ENCODE results near the gene SHC4.
"Not testable (repeated sequence)": the region's sequence is repeated elsewhere in the genome, so short reads cannot be mapped to it uniquely, and the experiment has no call there.

SHC4 gene

DNA sequence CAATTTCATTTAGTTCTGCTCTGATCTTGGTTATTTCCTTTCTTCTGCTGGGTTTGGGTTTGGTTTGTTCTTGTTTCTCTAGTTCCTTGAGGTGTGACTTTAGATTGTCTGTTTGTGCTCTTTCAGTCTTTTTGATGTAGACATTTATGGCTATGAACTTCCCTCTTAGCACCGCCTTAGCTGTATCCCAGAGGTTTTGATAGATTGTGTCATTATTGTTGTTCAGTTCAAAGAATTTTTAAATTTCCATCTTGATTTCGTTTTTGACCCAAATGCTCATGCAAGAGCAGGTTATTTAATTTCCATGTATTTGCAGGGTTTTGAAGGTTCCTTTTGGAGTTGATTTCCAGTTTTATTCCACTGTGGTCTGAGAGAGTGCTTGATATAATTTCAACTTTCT, 53.2 kb downstream of the SHC4 start:
- not testable (repeated sequence) for H3K79me1 ChIP-seq (replicated peaks; ENCODE audit: low read length, poor library complexity, severe bottlenecking); H2BK12ac ChIP-seq (ENCODE audit: low read length in 2 of 2); H3K14ac ChIP-seq (ENCODE audit: low read length in 2 of 2); H3K27me3 ChIP-seq (ENCODE audit: control insufficient read depth in 1 of 2, insufficient read depth in 1 of 2, low read length in 2 of 2); H3K4me2 ChIP-seq (ENCODE audit: low read length, poor library complexity, severe bottlenecking); DNase-seq; H3K18ac ChIP-seq (ENCODE audit: low read depth in 1 of 2, low read length in 2 of 2); H3K4ac ChIP-seq (ENCODE audit: low read depth in 1 of 2, low read length in 2 of 2); H3K9ac ChIP-seq (ENCODE audit: low read length); H3K27ac ChIP-seq (ENCODE audit: low read length, poor library complexity, severe bottlenecking); H2AK5ac ChIP-seq (ENCODE audit: low read length, severe bottlenecking); H3K4me3 ChIP-seq (ENCODE audit: insufficient read depth in 1 of 2, low read depth in 1 of 2, low read length in 2 of 2); H2BK5ac ChIP-seq (ENCODE audit: low read depth, low read length, poor library complexity, severe bottlenecking); H4K8ac ChIP-seq (ENCODE audit: low read length); H3K23ac ChIP-seq (ENCODE audit: low read length in 2 of 2); H2BK120ac ChIP-seq (ENCODE audit: low read depth, low read length); H3K36me3 ChIP-seq (ENCODE audit: control insufficient read depth in 1 of 2, insufficient read depth in 2 of 2, low read depth in 1 of 2, low read length in 2 of 2); H3K4me1 ChIP-seq (ENCODE audit: control insufficient read depth, insufficient read depth, low read depth, low read length); H4K91ac ChIP-seq (ENCODE audit: low read length); H2BK15ac ChIP-seq (ENCODE audit: low read depth, poor library complexity, severe bottlenecking); H2AFZ ChIP-seq (ENCODE audit: low read depth, low read length); H3K9me3 ChIP-seq (ENCODE audit: control insufficient read depth, low read length)
- WGBS: 88% methylated on average over 2 of the region's 2 CpGs

DNA sequence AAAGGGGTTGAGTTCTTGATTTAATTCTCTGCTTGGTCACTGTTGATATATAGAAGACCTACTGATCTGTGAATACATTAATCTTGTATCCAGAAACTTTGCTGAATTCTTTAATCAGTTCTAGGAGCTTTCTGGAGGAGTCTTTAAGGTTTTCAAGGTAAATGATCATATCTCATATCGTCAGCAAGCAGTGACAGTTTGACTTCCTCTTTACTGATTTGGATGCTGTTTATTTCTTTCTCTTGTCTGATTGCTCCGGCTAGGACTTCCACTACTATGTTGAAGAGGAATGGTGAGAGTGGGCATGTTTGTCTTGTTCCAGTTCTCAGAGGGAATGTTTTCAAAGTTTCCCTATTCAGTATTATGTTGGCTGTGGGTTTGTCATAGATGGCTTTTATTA, 54.4 kb downstream of the SHC4 start:
- not testable (repeated sequence) for H3K27ac ChIP-seq (ENCODE audit: low read length, poor library complexity, severe bottlenecking); H2BK15ac ChIP-seq (ENCODE audit: low read depth, poor library complexity, severe bottlenecking); H3K4me2 ChIP-seq (ENCODE audit: low read length, poor library complexity, severe bottlenecking); H3K4ac ChIP-seq (ENCODE audit: low read depth in 1 of 2, low read length in 2 of 2); H3K14ac ChIP-seq (ENCODE audit: low read length in 2 of 2); H3K9me3 ChIP-seq (ENCODE audit: control insufficient read depth, low read length); H3K4me1 ChIP-seq (ENCODE audit: control insufficient read depth, insufficient read depth, low read depth, low read length); H2BK12ac ChIP-seq (ENCODE audit: low read length in 2 of 2); H3K4me3 ChIP-seq (ENCODE audit: insufficient read depth in 1 of 2, low read depth in 1 of 2, low read length in 2 of 2); H2AFZ ChIP-seq (ENCODE audit: low read depth, low read length); H2AK5ac ChIP-seq (ENCODE audit: low read length, severe bottlenecking); H3K23ac ChIP-seq (ENCODE audit: low read length in 2 of 2); H2BK5ac ChIP-seq (ENCODE audit: low read depth, low read length, poor library complexity, severe bottlenecking); DNase-seq; H3K79me1 ChIP-seq (replicated peaks; ENCODE audit: low read length, poor library complexity, severe bottlenecking); H4K8ac ChIP-seq (ENCODE audit: low read length); H3K9ac ChIP-seq (ENCODE audit: low read length); H3K18ac ChIP-seq (ENCODE audit: low read depth in 1 of 2, low read length in 2 of 2); H3K36me3 ChIP-seq (ENCODE audit: control insufficient read depth in 1 of 2, insufficient read depth in 2 of 2, low read depth in 1 of 2, low read length in 2 of 2); H2BK120ac ChIP-seq (ENCODE audit: low read depth, low read length); H3K27me3 ChIP-seq (ENCODE audit: control insufficient read depth in 1 of 2, insufficient read depth in 1 of 2, low read length in 2 of 2); H4K91ac ChIP-seq (ENCODE audit: low read length)
- 94% methylated on average over 2 of the region's 2 CpGs for WGBS

DNA sequence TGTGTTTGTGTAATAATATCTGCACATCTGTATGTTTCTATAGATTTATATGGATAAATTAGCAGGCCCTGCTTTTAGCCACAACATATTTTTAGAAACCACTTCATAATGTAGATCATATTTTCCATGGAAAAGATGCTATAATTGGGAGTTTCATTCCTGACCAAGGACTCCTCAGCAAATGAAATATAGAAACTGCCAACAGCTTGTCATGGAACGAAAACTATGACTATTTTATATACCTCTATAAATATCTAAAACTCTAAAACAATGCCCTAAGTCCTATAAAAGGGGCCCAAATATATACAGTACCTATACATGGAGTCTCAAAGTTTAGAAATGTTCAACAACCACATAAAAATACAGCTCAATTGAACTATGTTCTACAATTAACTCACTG, 57.9 kb downstream of the SHC4 start:
- Histone ChIP-seq H2AFZ (ENCODE audit: low read depth, low read length) (no peak overlapping the region), H2BK12ac (ENCODE audit: low read length in 2 of 2) (no peak overlapping the region), H3K4ac (ENCODE audit: low read depth in 1 of 2, low read length in 2 of 2) (no peak overlapping the region), H3K23ac (ENCODE audit: low read length in 2 of 2) (no peak overlapping the region), H3K4me1 (ENCODE audit: control insufficient read depth, insufficient read depth, low read depth, low read length) (no peaks in the 10 kb centered on the region), H3K18ac (ENCODE audit: low read depth in 1 of 2, low read length in 2 of 2) (no peak overlapping the region), H2BK15ac (ENCODE audit: low read depth, poor library complexity, severe bottlenecking) (no peak overlapping the region), H2AK5ac (ENCODE audit: low read length, severe bottlenecking) (no peak overlapping the region), H2BK5ac (ENCODE audit: low read depth, low read length, poor library complexity, severe bottlenecking) (no peak overlapping the region), H3K27ac (ENCODE audit: low read length, poor library complexity, severe bottlenecking) (no peak overlapping the region), H3K9me3 (ENCODE audit: control insufficient read depth, low read length) (no peaks in the 10 kb centered on the region), H3K36me3 (ENCODE audit: control insufficient read depth in 1 of 2, insufficient read depth in 2 of 2, low read depth in 1 of 2, low read length in 2 of 2) (no peaks in the 10 kb centered on the region), H3K4me2 (ENCODE audit: low read length, poor library complexity, severe bottlenecking) (no peak overlapping the region), H3K9ac (ENCODE audit: low read length) (no peak overlapping the region), H4K8ac (ENCODE audit: low read length) (no peak overlapping the region), H3K27me3 (ENCODE audit: control insufficient read depth in 1 of 2, insufficient read depth in 1 of 2, low read length in 2 of 2) (no peaks in the 10 kb centered on the region), H4K91ac (ENCODE audit: low read length) (no peak overlapping the region), H3K79me1 (replicated peaks; ENCODE audit: low read length, poor library complexity, severe bottlenecking) (no peaks in the 10 kb centered on the region), H3K14ac (ENCODE audit: low read length in 2 of 2) (no peak overlapping the region), H2BK120ac (ENCODE audit: low read depth, low read length) (no peak overlapping the region), H3K4me3 (ENCODE audit: insufficient read depth in 1 of 2, low read depth in 1 of 2, low read length in 2 of 2) (no peak overlapping the region)
- 92% methylated on average over 1 of the region's 1 CpG for WGBS
- DNase-seq: no peak

DNA sequence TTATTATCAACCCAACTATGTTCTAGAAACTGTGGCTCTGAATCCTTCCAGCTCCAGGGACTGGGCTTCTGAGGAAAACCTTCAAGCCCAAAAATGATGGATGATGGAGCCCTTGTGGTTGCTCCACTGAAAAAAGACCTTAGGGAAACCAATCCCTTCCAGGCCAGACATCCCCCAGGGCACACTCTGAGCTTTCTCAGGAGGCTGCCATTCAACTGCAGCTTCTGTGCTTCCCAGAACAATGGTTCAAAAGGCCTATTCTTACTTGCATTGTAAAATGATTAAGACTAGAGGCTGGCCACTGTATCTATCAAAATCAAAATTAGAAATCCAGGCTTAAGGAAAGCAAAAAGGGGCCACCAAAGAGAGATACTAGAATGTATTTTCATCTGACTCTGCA, 58.5 kb downstream of the SHC4 start:
- Histone ChIP-seq H3K27ac (ENCODE audit: low read length, poor library complexity, severe bottlenecking) (no peak overlapping the region), H4K91ac (ENCODE audit: low read length) (no peak overlapping the region), H2BK12ac (ENCODE audit: low read length in 2 of 2) (no peak overlapping the region), H3K27me3 (ENCODE audit: control insufficient read depth in 1 of 2, insufficient read depth in 1 of 2, low read length in 2 of 2) (no peaks in the 10 kb centered on the region), H2AK5ac (ENCODE audit: low read length, severe bottlenecking) (no peak overlapping the region), H2BK15ac (ENCODE audit: low read depth, poor library complexity, severe bottlenecking) (no peak overlapping the region), H3K23ac (ENCODE audit: low read length in 2 of 2) (no peak overlapping the region), H3K4me3 (ENCODE audit: insufficient read depth in 1 of 2, low read depth in 1 of 2, low read length in 2 of 2) (no peak overlapping the region), H3K4me1 (ENCODE audit: control insufficient read depth, insufficient read depth, low read depth, low read length) (no peaks in the 10 kb centered on the region), H3K4me2 (ENCODE audit: low read length, poor library complexity, severe bottlenecking) (no peak overlapping the region), H4K8ac (ENCODE audit: low read length) (no peak overlapping the region), H3K36me3 (ENCODE audit: control insufficient read depth in 1 of 2, insufficient read depth in 2 of 2, low read depth in 1 of 2, low read length in 2 of 2) (no peaks in the 10 kb centered on the region), H3K4ac (ENCODE audit: low read depth in 1 of 2, low read length in 2 of 2) (no peak overlapping the region), H3K18ac (ENCODE audit: low read depth in 1 of 2, low read length in 2 of 2) (no peak overlapping the region), H3K9me3 (ENCODE audit: control insufficient read depth, low read length) (no peaks in the 10 kb centered on the region), H3K9ac (ENCODE audit: low read length) (no peak overlapping the region), H2BK5ac (ENCODE audit: low read depth, low read length, poor library complexity, severe bottlenecking) (no peak overlapping the region), H2AFZ (ENCODE audit: low read depth, low read length) (no peak overlapping the region), H2BK120ac (ENCODE audit: low read depth, low read length) (no peak overlapping the region), H3K14ac (ENCODE audit: low read length in 2 of 2) (no peak overlapping the region), H3K79me1 (replicated peaks; ENCODE audit: low read length, poor library complexity, severe bottlenecking) (no peaks in the 10 kb centered on the region)
- DNase-seq: no peak
